HTERT RPE-1 (cell line): ENCODE data around the gene RBMS2.

Experiments
- in situ Hi-C: fragments of 300-500 bp; cut with MboI; formaldehyde crosslinking; loops from 4 replicates; pipeline ENCODE4 v1.14.3; 2020; ENCODE audit warnings: low sequenced_read_pairs

Gene RBMS2

GRCh38 chr12:56630180-56630632, 108.6 kb downstream of the RBMS2 start, which contains the start of gene BAZ2A:
Gene BAZ2A, minus strand, starts transcription at chr12:56630326. Its CDS starts 12,796 bp downstream, at chr12:56617530.
- in situ Hi-C loops = no loop called here

- in situ Hi-C loops = no loop called here
Measured at GRCh38 chr12:56631790-56632700, 110.4 kb downstream of the RBMS2 start.

GRCh38 chr12:56632701-56633467, 111.3 kb downstream of the RBMS2 start:
- in situ Hi-C loops = no loop called here

- in situ Hi-C loops = no loop called here
Measured at GRCh38 chr12:56633468-56634241, 112.0 kb downstream of the RBMS2 start.

GRCh38 chr12:56634242-56634836, 112.7 kb downstream of the RBMS2 start:
- in situ Hi-C loops = no loop called here

- in situ Hi-C loops = no loop called here
Measured at GRCh38 chr12:56634837-56635791, 113.5 kb downstream of the RBMS2 start.

- in situ Hi-C loops = no loop called here
Measured at GRCh38 chr12:56635806-56636674, 114.4 kb downstream of the RBMS2 start.

- in situ Hi-C loops = no loop called here
Measured at GRCh38 chr12:56636675-56637540, 115.3 kb downstream of the RBMS2 start.

- in situ Hi-C loops = no loop called here
Measured at GRCh38 chr12:56637621-56638020, 116.0 kb downstream of the RBMS2 start.

GRCh38 chr12:56641219-56641618, 119.6 kb downstream of the RBMS2 start:
- in situ Hi-C loops = no loop called here

- in situ Hi-C loops = no loop called here
Measured at GRCh38 chr12:56644654-56645053, 123.0 kb downstream of the RBMS2 start.

- in situ Hi-C loops = no loop called here
Measured at GRCh38 chr12:56645201-56645716, 123.6 kb downstream of the RBMS2 start.
